OCI-LY1 (cell line): ENCODE data around the gene SLC43A3.

Experiments used
- CTCF ChIP-seq: fragments of 200-600 bp; sonication (generic), shearing (Covaris generic); IDR thresholded peaks from 2 replicates; pipeline ENCODE4 v1.5.1; 2017; ENCODE audit warnings: mild to moderate bottlenecking, antibody characterized with exemption, low read length, moderate library complexity, mixed read lengths
- EZH2 ChIP-seq: fragments of 200-600 bp; sonication (generic), shearing (Covaris generic); IDR thresholded peaks from 2 replicates; pipeline ENCODE4 v1.8.0; 2017; ENCODE audit warnings: borderline replicate concordance, mixed run types, mild to moderate bottlenecking, antibody characterized with exemption, low read length, moderate library complexity, mixed read lengths

GRCh38 chr11:57414612-57415212 lies 12.2 kb downstream of the SLC43A3 start:
- TF ChIP-seq CTCF (no peak), EZH2 (no peak)
